ENCODE measurements around the gene FAM124A. TPM values are rescaled to one million over a fixed set of nuclear protein-coding genes. Genes with fewer than 3 reads are reported as not detected.

The FAM124A gene, protein sequence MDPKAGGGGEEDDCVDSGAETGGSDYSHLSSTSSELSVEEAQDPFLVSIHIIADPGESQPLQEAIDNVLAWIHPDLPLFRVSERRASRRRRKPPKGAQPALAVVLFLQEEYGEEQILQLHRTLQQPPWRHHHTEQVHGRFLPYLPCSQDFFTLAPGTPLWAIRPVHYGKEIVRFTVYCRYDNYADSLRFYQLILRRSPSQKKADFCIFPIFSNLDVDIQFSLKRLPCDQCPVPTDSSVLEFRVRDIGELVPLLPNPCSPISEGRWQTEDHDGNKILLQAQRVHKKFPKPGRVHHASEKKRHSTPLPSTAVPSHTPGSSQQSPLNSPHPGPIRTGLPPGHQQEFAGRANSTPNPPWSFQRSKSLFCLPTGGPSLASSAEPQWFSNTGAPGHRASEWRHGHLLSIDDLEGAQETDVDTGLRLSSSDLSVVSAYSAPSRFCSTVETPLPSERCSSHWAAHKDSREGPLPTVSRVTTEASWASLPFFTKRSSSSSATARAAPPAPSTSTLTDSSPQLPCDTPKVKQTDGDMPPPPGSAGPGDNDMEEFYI
- total RNA-seq, result 2.6 and 4.8 TPM in 2 replicates
- 1.7 and 3.2 TPM in 2 replicates for polyA plus RNA-seq
- polyA plus RNA-seq (2012), result 1.8 and 2.7 TPM in 2 replicates
- 3.0 and 5.4 TPM in 2 replicates for polyA minus RNA-seq (ENCODE audit: low replicate concordance)

DNA sequence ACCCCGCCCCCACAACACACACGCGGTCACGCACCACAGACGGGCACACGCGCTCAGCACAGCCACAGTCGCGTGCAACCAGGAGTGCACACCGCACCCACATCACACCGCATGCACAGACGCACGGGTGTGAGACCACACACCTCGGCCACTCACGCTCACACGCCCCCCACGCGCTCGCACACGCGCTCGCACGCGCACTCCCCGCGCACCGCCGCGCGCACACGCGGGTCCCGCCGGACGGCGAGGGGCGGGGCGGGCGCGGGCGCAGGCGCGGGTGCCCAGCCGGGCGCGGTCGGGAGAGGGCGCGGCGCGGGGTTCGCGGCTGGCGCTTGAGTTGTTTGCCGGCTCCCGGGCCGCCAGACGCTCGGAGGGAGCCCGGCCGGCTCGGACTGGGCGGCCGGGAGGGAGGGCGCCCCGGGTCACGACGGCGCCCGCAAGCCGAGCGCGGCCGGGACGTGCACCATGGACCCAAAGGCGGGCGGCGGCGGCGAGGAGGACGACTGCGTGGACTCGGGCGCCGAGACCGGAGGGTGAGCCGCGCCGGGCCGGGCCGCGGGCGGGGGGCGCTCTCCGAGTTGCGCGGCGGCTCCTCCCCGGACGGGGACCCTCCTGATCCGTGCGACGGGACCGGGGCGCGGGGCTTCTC is at the start of gene FAM124A:
FAM124A (plus strand) TSS at position 362 of the 649 bp plus-strand sequence; CDS start at position 466, 104 bp downstream.
- Histone ChIP-seq H3K36me3 (ENCODE audit: control insufficient read depth, insufficient read depth, low read length) (no peaks in the 10 kb centered on the region), H3K4me2 (ENCODE audit: extremely low read depth, insufficient read depth, low read length) (peak within 1 kb of the TSS; percentile 88), H4K20me1 (ENCODE audit: control insufficient read depth, extremely low read depth, insufficient read depth, low read length) (no peaks in the 10 kb centered on the region), H3K9ac (ENCODE audit: insufficient read depth, low read length) (peak within 1 kb of the TSS; percentile 36), H2AFZ (ENCODE audit: low read length) (peak within 1 kb of the TSS; percentile 98), H3K27ac (ENCODE audit: insufficient read depth, low read length) (no peak within 1 kb of the TSS), H3K4me1 (ENCODE audit: control insufficient read depth, extremely low read depth, insufficient read depth, low read length) (peaks cover 3% of the 10 kb centered on the region), H3K79me2 (ENCODE audit: control insufficient read depth, insufficient read depth, low read length) (no peaks in the 10 kb centered on the region), H3K4me3 (replicated peaks in 1 of 4; ENCODE audit: control extremely low read depth in 1 of 4, insufficient read depth in 1 of 4, low read depth in 3 of 4, low read length in 4 of 4) (peak within 1 kb of the TSS; percentile 60 to 80 (median 72)), H3K27me3 (ENCODE audit: control insufficient read depth, insufficient read depth, low read length) (no peaks in the 10 kb centered on the region), H3K9me3 (ENCODE audit: control insufficient read depth, insufficient read depth, low read depth, low read length) (no peaks in the 10 kb centered on the region)
- DNase-seq (ENCODE audit: low read depth in 2 of 2), result peak; percentile 20
- TF ChIP-seq, protein P1, sequence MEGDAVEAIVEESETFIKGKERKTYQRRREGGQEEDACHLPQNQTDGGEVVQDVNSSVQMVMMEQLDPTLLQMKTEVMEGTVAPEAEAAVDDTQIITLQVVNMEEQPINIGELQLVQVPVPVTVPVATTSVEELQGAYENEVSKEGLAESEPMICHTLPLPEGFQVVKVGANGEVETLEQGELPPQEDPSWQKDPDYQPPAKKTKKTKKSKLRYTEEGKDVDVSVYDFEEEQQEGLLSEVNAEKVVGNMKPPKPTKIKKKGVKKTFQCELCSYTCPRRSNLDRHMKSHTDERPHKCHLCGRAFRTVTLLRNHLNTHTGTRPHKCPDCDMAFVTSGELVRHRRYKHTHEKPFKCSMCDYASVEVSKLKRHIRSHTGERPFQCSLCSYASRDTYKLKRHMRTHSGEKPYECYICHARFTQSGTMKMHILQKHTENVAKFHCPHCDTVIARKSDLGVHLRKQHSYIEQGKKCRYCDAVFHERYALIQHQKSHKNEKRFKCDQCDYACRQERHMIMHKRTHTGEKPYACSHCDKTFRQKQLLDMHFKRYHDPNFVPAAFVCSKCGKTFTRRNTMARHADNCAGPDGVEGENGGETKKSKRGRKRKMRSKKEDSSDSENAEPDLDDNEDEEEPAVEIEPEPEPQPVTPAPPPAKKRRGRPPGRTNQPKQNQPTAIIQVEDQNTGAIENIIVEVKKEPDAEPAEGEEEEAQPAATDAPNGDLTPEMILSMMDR (conservative IDR thresholded peaks at IDR 0.05 in 1 of 2, IDR thresholded peaks at IDR 0.05 in 1 of 2; ENCODE audit: low read depth in 1 of 2, low read length in 2 of 2), result no peak
- no peak for TF ChIP-seq EZH2 (IDR thresholded peaks at IDR 0.05; ENCODE audit: low read length, missing control alignments)

DNA sequence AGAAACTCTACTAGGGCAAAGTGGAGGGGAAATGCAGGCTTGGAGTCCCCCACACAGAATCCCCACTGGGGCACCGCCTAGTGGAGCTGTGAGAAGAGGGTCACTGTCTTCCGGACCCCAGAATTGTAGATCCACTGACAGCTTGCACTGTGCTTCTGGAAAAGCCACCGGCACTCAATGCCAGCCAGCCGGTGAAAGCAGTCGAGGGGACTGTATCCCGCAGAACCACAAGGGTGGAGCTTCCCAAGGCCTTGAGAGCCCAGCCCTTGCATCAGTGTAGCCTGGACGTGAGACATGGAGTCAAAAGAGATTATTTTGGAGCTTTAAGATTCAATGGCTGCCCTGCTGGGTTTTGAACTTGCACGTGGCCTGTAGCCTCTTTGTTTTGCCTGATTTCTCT is 47.2 kb upstream of the FAM124A start:
- Histone ChIP-seq H3K9ac (ENCODE audit: insufficient read depth, low read length) (no peak overlapping the region), H3K36me3 (ENCODE audit: control insufficient read depth, insufficient read depth, low read length) (no peaks in the 10 kb centered on the region), H3K79me2 (ENCODE audit: control insufficient read depth, insufficient read depth, low read length) (no peaks in the 10 kb centered on the region), H3K27me3 (ENCODE audit: control insufficient read depth, insufficient read depth, low read length) (no peaks in the 10 kb centered on the region), H3K4me1 (ENCODE audit: control insufficient read depth, extremely low read depth, insufficient read depth, low read length) (no peaks in the 10 kb centered on the region), H2AFZ (ENCODE audit: low read length) (no peak overlapping the region), H3K9me3 (ENCODE audit: control insufficient read depth, insufficient read depth, low read depth, low read length) (no peaks in the 10 kb centered on the region), H3K27ac (ENCODE audit: insufficient read depth, low read length) (no peak overlapping the region), H3K4me3 (replicated peaks in 1 of 4; ENCODE audit: control extremely low read depth in 1 of 4, insufficient read depth in 1 of 4, low read depth in 3 of 4, low read length in 4 of 4) (no peak overlapping the region), H4K20me1 (ENCODE audit: control insufficient read depth, extremely low read depth, insufficient read depth, low read length) (no peaks in the 10 kb centered on the region), H3K4me2 (ENCODE audit: extremely low read depth, insufficient read depth, low read length) (no peak overlapping the region)
- no peak for DNase-seq (ENCODE audit: low read depth in 2 of 2)
- TF ChIP-seq EZH2 (IDR thresholded peaks at IDR 0.05; ENCODE audit: low read length, missing control alignments), result no peak
- TF ChIP-seq, protein P1 (conservative IDR thresholded peaks at IDR 0.05 in 1 of 2, IDR thresholded peaks at IDR 0.05 in 1 of 2; ENCODE audit: low read depth in 1 of 2, low read length in 2 of 2), result no peak

DNA sequence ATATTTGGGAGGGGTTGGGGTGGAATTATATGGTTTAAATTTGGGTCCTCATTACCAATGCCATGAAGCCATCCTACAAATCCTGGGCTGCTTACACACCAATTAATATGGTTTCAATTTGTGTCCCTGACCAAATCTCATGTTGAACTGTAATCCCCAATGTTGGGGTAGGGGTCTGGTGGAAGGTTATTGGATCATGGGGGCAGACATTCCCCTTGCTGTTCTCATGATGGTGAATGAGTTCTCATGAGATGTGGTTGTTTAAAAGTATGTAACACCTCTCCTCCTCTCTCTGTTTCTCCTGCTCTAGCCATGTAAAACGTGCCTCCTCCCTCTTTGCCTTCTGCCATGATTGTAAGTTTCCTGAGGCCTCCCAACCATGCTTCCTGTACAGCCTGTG is 46.6 kb upstream of the FAM124A start:
- Histone ChIP-seq H3K4me2 (ENCODE audit: extremely low read depth, insufficient read depth, low read length) (no peak overlapping the region), H3K9me3 (ENCODE audit: control insufficient read depth, insufficient read depth, low read depth, low read length) (no peaks in the 10 kb centered on the region), H3K27ac (ENCODE audit: insufficient read depth, low read length) (no peak overlapping the region), H3K27me3 (ENCODE audit: control insufficient read depth, insufficient read depth, low read length) (peaks cover 2% of the 10 kb centered on the region), H3K36me3 (ENCODE audit: control insufficient read depth, insufficient read depth, low read length) (no peaks in the 10 kb centered on the region), H3K9ac (ENCODE audit: insufficient read depth, low read length) (no peak overlapping the region), H3K4me1 (ENCODE audit: control insufficient read depth, extremely low read depth, insufficient read depth, low read length) (no peaks in the 10 kb centered on the region), H4K20me1 (ENCODE audit: control insufficient read depth, extremely low read depth, insufficient read depth, low read length) (no peaks in the 10 kb centered on the region), H2AFZ (ENCODE audit: low read length) (no peak overlapping the region), H3K79me2 (ENCODE audit: control insufficient read depth, insufficient read depth, low read length) (no peaks in the 10 kb centered on the region), H3K4me3 (replicated peaks in 1 of 4; ENCODE audit: control extremely low read depth in 1 of 4, insufficient read depth in 1 of 4, low read depth in 3 of 4, low read length in 4 of 4) (no peak overlapping the region)
- TF ChIP-seq, protein P1 (conservative IDR thresholded peaks at IDR 0.05 in 1 of 2, IDR thresholded peaks at IDR 0.05 in 1 of 2; ENCODE audit: low read depth in 1 of 2, low read length in 2 of 2), result no peak
- TF ChIP-seq EZH2 (IDR thresholded peaks at IDR 0.05; ENCODE audit: low read length, missing control alignments), result no peak
- DNase-seq (ENCODE audit: low read depth in 2 of 2), result no peak

Measured in fibroblast of lung (primary cell).